MCF 10A (cell line): ENCODE data around the gene USP40. TPM values are rescaled to one million over a fixed set of nuclear protein-coding genes. Genes with fewer than 3 reads are reported as not detected.

Experiments used
- BruUV-seq: library from RNA; stranded (reverse); fragments of 400-500 nt; replicated peaks from 2 replicates; lab custom pipeline; 2021; lab: Mats Ljungman, UMichigan
- CTCF ChIA-PET: fragments of 300-600 bp; sonication (Branson Sonifier 250); formaldehyde crosslinking; extraction: SDS; loops from one replicate; lab custom pipeline; 2021; ENCODE audit warnings: antibody characterized with exemption, inconsistent platforms; lab: Yijun Ruan, JAX
- POLR2A ChIA-PET: fragments of 300-600, 350-650 bp; sonication (Branson Sonifier 250); formaldehyde crosslinking; extraction: SDS; loops from one replicate; lab custom pipeline; 2020; ENCODE audit warnings: antibody characterized with exemption, inconsistent platforms; lab: Yijun Ruan, JAX
- DNase-seq: peaks from one replicate; pipeline ENCODE4 v3.0.0-alpha.2; 2018; ENCODE audit not compliant: unreplicated experiment
- H3K27ac Mint-ChIP-seq: one replicate; pipeline ENCODE4 v1.8.0; 2022; ENCODE audit warnings: mild to moderate bottlenecking, low read depth, mixed read lengths; ENCODE audit not compliant: unreplicated experiment
- H3K27me3 Mint-ChIP-seq: one replicate; pipeline ENCODE4 v1.8.0; 2022; ENCODE audit warnings: mixed read lengths; ENCODE audit not compliant: insufficient read depth, unreplicated experiment
- H3K36me3 Mint-ChIP-seq: one replicate; pipeline ENCODE4 v1.8.0; 2022; ENCODE audit warnings: mild to moderate bottlenecking, moderate library complexity, mixed read lengths; ENCODE audit not compliant: insufficient read depth, unreplicated experiment
- H3K4me1 Mint-ChIP-seq: one replicate; pipeline ENCODE4 v1.8.0; 2022; ENCODE audit warnings: mixed read lengths; ENCODE audit not compliant: insufficient read depth, unreplicated experiment
- H3K4me3 Mint-ChIP-seq: one replicate; pipeline ENCODE4 v1.8.0; 2022; ENCODE audit warnings: mild to moderate bottlenecking, moderate library complexity, mixed read lengths; ENCODE audit not compliant: unreplicated experiment
- H3K9me3 Mint-ChIP-seq: one replicate; pipeline ENCODE4 v1.8.0; 2022; ENCODE audit warnings: mixed read lengths; ENCODE audit not compliant: unreplicated experiment
- intact Hi-C: fragments of 100-400 bp; cut with micrococcal nuclease; formaldehyde crosslinking; loops from 2 replicates; pipeline ENCODE4 v1.14.1; 2022
- total RNA-seq: library from RNA; stranded (reverse); gene quantifications from 2 replicates; pipeline ENCODE4 v1.2.3, GENCODE V29; 2022
- TF ChIP-seq, protein P1 (sequence below): fragments of 200-600 bp; IDR thresholded peaks from one replicate; pipeline ENCODE4 v1.8.0; 2022; ENCODE audit warnings: antibody characterized with exemption, mild to moderate bottlenecking; ENCODE audit not compliant: unreplicated experiment

USP40 gene
- total RNA-seq, 1 experiment from 2014 or later: 56.3 TPM

- TF ChIP-seq, protein P1, sequence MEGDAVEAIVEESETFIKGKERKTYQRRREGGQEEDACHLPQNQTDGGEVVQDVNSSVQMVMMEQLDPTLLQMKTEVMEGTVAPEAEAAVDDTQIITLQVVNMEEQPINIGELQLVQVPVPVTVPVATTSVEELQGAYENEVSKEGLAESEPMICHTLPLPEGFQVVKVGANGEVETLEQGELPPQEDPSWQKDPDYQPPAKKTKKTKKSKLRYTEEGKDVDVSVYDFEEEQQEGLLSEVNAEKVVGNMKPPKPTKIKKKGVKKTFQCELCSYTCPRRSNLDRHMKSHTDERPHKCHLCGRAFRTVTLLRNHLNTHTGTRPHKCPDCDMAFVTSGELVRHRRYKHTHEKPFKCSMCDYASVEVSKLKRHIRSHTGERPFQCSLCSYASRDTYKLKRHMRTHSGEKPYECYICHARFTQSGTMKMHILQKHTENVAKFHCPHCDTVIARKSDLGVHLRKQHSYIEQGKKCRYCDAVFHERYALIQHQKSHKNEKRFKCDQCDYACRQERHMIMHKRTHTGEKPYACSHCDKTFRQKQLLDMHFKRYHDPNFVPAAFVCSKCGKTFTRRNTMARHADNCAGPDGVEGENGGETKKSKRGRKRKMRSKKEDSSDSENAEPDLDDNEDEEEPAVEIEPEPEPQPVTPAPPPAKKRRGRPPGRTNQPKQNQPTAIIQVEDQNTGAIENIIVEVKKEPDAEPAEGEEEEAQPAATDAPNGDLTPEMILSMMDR: no peak
- H3K27me3 Mint-ChIP-seq: no peaks in the 10 kb centered on the region
- no peak overlapping the region for H3K27ac Mint-ChIP-seq
- no peaks in the 10 kb centered on the region for H3K9me3 Mint-ChIP-seq
- H3K4me1 Mint-ChIP-seq: peaks cover 4% of the 10 kb centered on the region
- no TSS peak for BruUV-seq
- no peak for DNase-seq
- ChIA-PET CTCF (interaction anchor here (1.6 kb wide), 1 partner anchor 466 kb away, joined by 9 read pairs; the partner anchor contains the start of gene TRPM8), POLR2A (no interaction called here)
- H3K4me3 Mint-ChIP-seq: no peak overlapping the region
- intact Hi-C loops: loop anchor here (2.0 to 10.0 kb wide), 2 partner anchors 383 to 465 kb away; partner anchors contain the start of gene TRPM8
- peaks cover 51% of the 10 kb centered on the region for H3K36me3 Mint-ChIP-seq
Measured at GRCh38 chr2:233449921-233450863, 116.4 kb downstream of the USP40 start.

- intact Hi-C loops: loop anchor here (2.0 to 10.0 kb wide), 2 partner anchors 384 to 466 kb away; partner anchors contain the start of gene TRPM8
- POLR2A ChIA-PET: interaction anchor here (1.0 to 1.2 kb wide), 2 partner anchors 45 to 103 kb away, joined by 3 to 4 read pairs; no protein-coding TSS in a partner anchor
- TF ChIP-seq, protein P1: peak; percentile 53
Measured at GRCh38 chr2:233449081-233449901, 117.3 kb downstream of the USP40 start.

GRCh38 chr2:233448575-233448974, 118.0 kb downstream of the USP40 start:
- TF ChIP-seq, protein P1: no peak
- intact Hi-C loops: loop anchor here (2.0 to 10.0 kb wide), 2 partner anchors 384 to 466 kb away; partner anchors contain the start of gene TRPM8
- ChIA-PET POLR2A (interaction anchor here (1.0 to 1.2 kb wide), 2 partner anchors 44 to 104 kb away, joined by 3 to 4 read pairs; no protein-coding TSS in a partner anchor), CTCF (interaction anchor here (0.6 to 10.8 kb wide), 15 partner anchors 9 to 468 kb away, joined by 3 to 223 read pairs (median 4); partner anchors contain the start of gene TRPM8)
- Mint-ChIP-seq H3K27me3 (no peaks in the 10 kb centered on the region), H3K4me3 (no peak overlapping the region), H3K9me3 (no peaks in the 10 kb centered on the region), H3K36me3 (peaks cover 37% of the 10 kb centered on the region), H3K4me1 (peaks cover 5% of the 10 kb centered on the region), H3K27ac (peak overlapping the region; percentile 79)
- no peak for DNase-seq
- no TSS peak for BruUV-seq

More at GRCh38 chr2:233449081-233449901, 117.3 kb downstream of the USP40 start:
- no peak overlapping the region for H3K4me3 Mint-ChIP-seq
- H3K4me1 Mint-ChIP-seq: peaks cover 4% of the 10 kb centered on the region
- BruUV-seq: no TSS peak
- CTCF ChIA-PET: interaction anchor here (0.6 to 10.8 kb wide), 14 partner anchors 9 to 467 kb away, joined by 3 to 223 read pairs (median 4); partner anchors contain the start of gene TRPM8
- H3K27ac Mint-ChIP-seq: no peak overlapping the region
- no peaks in the 10 kb centered on the region for H3K27me3 Mint-ChIP-seq
- H3K9me3 Mint-ChIP-seq: no peaks in the 10 kb centered on the region
- peaks cover 42% of the 10 kb centered on the region for H3K36me3 Mint-ChIP-seq
- peak; percentile 30 for DNase-seq
